Subcutaneous adipose tissue (tissue), 4 donors: ENCODE measurements around the gene OR2T12. TPM values are rescaled to one million over a fixed set of nuclear protein-coding genes. Genes with fewer than 3 reads are reported as not detected.

Experiments
- CTCF ChIP-seq: fragments of 450-650 bp; IDR thresholded peaks from one replicate; pipeline ENCODE4 v1.5.1; 2016; ENCODE audit warnings: low read depth, mild to moderate bottlenecking, control low read depth, antibody characterized with exemption, moderate library complexity
- total RNA-seq, 4 donors: library from RNA; depleted of rRNA; stranded (reverse); fragments of >200 nt; gene quantifications; one replicate each; pipeline ENCODE4 v1.1.0, GENCODE V29; 2016

Gene OR2T12
- not detected for total RNA-seq

GRCh38 chr1:248303324-248303723, at the start of gene OR2T12:
TSS of gene OR2T12 (minus strand) at chr1:248303424. CDS start at chr1:248295578, 7,846 bp downstream.
- no peak for TF ChIP-seq CTCF

- TF ChIP-seq CTCF: no peak
Observed at GRCh38 chr1:248348475-248348874, 45.3 kb upstream of the OR2T12 start, which contains the start of gene OR14C36. TSS of gene OR14C36 (plus strand) at chr1:248348775. CDS start at chr1:248348775, 0 bp downstream.

- TF ChIP-seq CTCF: no peak
Observed at GRCh38 chr1:248343451-248343850, 40.2 kb upstream of the OR2T12 start.

GRCh38 chr1:248324468-248324867, 21.2 kb upstream of the OR2T12 start, which contains the start of gene OR2M7:
TSS of gene OR2M7 (minus strand) at chr1:248324568. CDS start at chr1:248324568, 0 bp downstream.
- TF ChIP-seq CTCF: no peak

- no peak for TF ChIP-seq CTCF
Observed at GRCh38 chr1:248316796-248317195, 13.6 kb upstream of the OR2T12 start.

GRCh38 chr1:248306103-248306502, 2.9 kb upstream of the OR2T12 start:
- TF ChIP-seq CTCF: no peak

GRCh38 chr1:248288391-248288790, 14.8 kb downstream of the OR2T12 start:
- TF ChIP-seq CTCF: no peak
